Measurements from ENCODE around the gene HTR4.

- TF ChIP-seq CTCF (optimal IDR thresholded peaks at IDR 0.05 in 1 of 3, IDR thresholded peaks at IDR 0.05 in 1 of 3, conservative IDR thresholded peaks at IDR 0.05 in 1 of 3; ENCODE audit: extremely low read depth in 1 of 3, insufficient read depth in 2 of 3, low read length in 3 of 3) (no peak), EZH2 (IDR thresholded peaks at IDR 0.05; ENCODE audit: low read length) (no peak)
Measured at GRCh38 chr5:148623741-148624140, 30.6 kb downstream of the HTR4 start.

Data from keratinocyte (primary cell).